HCT116 (cell line): ENCODE measurements around the gene FAM83F. TPM values are rescaled to one million over a fixed set of nuclear protein-coding genes. Genes with fewer than 3 reads are reported as not detected.

Source experiments
- ATAC-seq: fragments of 200-7000 bp; cut with Tn5 transposase; 2 replicates; pipeline ENCODE4 v1.9.1; 2020; ENCODE audit warnings: mild to moderate bottlenecking, moderate library complexity
- BruUV-seq: library from RNA; stranded (reverse); fragments of 400-500 nt; replicated peaks from 2 replicates; lab custom pipeline; 2021; lab: Mats Ljungman, UMichigan
- CTCF ChIA-PET: fragments of 300-600 bp; sonication (Branson Sonifier 250); formaldehyde crosslinking; loops from one replicate; lab custom pipeline; 2021; ENCODE audit warnings: antibody characterized with exemption; lab: Charles Lee
- POLR2A ChIA-PET: fragments of 300-600, 350-600 bp; sonication (Branson Sonifier 250); formaldehyde crosslinking; loops from one replicate; lab custom pipeline; 2021; ENCODE audit warnings: antibody characterized with exemption; lab: Charles Lee
- RAD21 ChIA-PET, 2 experiments: fragments of 300-600 bp; sonication (Branson Sonifier 250); formaldehyde crosslinking; loops; one replicate each; lab custom pipeline; 2023; ENCODE audit warnings: low total read pairs in 2 of 2; ENCODE audit not compliant: uncharacterized antibody in 2 of 2, unreplicated experiment in 2 of 2, low non-redundant PET in 1 of 2; lab: Charles Lee
- DNase-seq: peaks from one replicate; pipeline ENCODE4 v3.0.0-alpha.2; 2010; ENCODE audit warnings: low read depth, low spot score
- H2AFZ ChIP-seq: fragments of 200-600 bp; shearing (Covaris generic), sonication (generic); 2 replicates; pipeline ENCODE4 v1.6.1; 2017; ENCODE audit warnings: low read depth, mixed run types, mixed read lengths, antibody characterized with exemption, low read length; ENCODE audit not compliant: poor library complexity, severe bottlenecking
- H3K27ac ChIP-seq: 2 replicates; pipeline ENCODE4 v1.5.1; 2012; ENCODE audit warnings: low read depth, low read length
- H3K27me3 ChIP-seq: fragments of 200-600 bp; sonication (generic); 2 replicates; pipeline ENCODE4 v1.6.1; 2016; ENCODE audit warnings: mixed run types, low read length, mixed read lengths; ENCODE audit not compliant: insufficient read depth
- H3K36me3 ChIP-seq, 2 experiments: fragments of 200-500 bp in 1 of 2; fragments of 200-600 bp in 1 of 2; sonication (Bioruptor generic) in 1 of 2; sonication (generic) in 1 of 2; 2 replicates each; pipeline versions ENCODE4 v1.5.1 to v1.6.1; 2014 to 2016; ENCODE audit warnings: low read length in 2 of 2, inconsistent platforms in 1 of 2, mixed read lengths in 1 of 2, mixed run types in 1 of 2; ENCODE audit not compliant: insufficient read depth in 2 of 2, control insufficient read depth in 1 of 2
- H3K4me1 ChIP-seq, 2 experiments: fragments of 200-600 bp in 1 of 2; sonication (generic) in 1 of 2; 2 replicates each; pipeline versions ENCODE4 v1.5.1 to v1.6.1; 2012 to 2017; ENCODE audit warnings: low read length in 2 of 2, inconsistent platforms in 1 of 2, mild to moderate bottlenecking in 1 of 2, mixed read lengths in 1 of 2, mixed run types in 1 of 2, moderate library complexity in 1 of 2; ENCODE audit not compliant: insufficient read depth in 2 of 2, control insufficient read depth in 1 of 2
- H3K4me2 ChIP-seq: fragments of 200-600 bp; sonication (generic); 2 replicates; pipeline ENCODE4 v1.6.1; 2017; ENCODE audit warnings: mixed run types, low read length, mixed read lengths
- H3K4me3 ChIP-seq, 2 experiments: fragments of 200-600 bp in 1 of 2; sonication (generic) in 1 of 2; replicated peaks in 1 of 2; 2 replicates each; pipeline ENCODE4 v1.5.1; 2011 to 2016; ENCODE audit warnings: low read length in 2 of 2, control low read depth in 1 of 2, low read depth in 1 of 2, mild to moderate bottlenecking in 1 of 2, mixed read lengths in 1 of 2, mixed run types in 1 of 2
- H3K79me2 ChIP-seq: fragments of 200-600 bp; sonication (generic); 2 replicates; pipeline ENCODE4 v1.6.1; 2017; ENCODE audit warnings: mild to moderate bottlenecking, mixed run types, low read length, moderate library complexity, mixed read lengths; ENCODE audit not compliant: insufficient read depth
- H3K9ac ChIP-seq: fragments of 200-600 bp; sonication (generic); 2 replicates; pipeline ENCODE4 v1.6.1; 2016; ENCODE audit warnings: low read length, mixed read lengths
- H3K9me2 ChIP-seq: fragments of 200-600 bp; sonication (generic), shearing (Covaris generic); 2 replicates; pipeline ENCODE4 v1.6.1; 2017; ENCODE audit warnings: mixed run types, mild to moderate bottlenecking, moderate library complexity; ENCODE audit not compliant: insufficient read depth
- H3K9me3 ChIP-seq, 2 experiments: fragments of 200-500 bp in 1 of 2; fragments of 200-600 bp in 1 of 2; sonication (Bioruptor generic) in 1 of 2; sonication (generic) in 1 of 2; 2 replicates each; pipeline ENCODE4 v1.6.1; 2014 to 2017; ENCODE audit warnings: low read length in 2 of 2, mixed read lengths in 2 of 2, inconsistent platforms in 1 of 2, low read depth in 1 of 2, mild to moderate bottlenecking in 1 of 2, mixed run types in 1 of 2, moderate library complexity in 1 of 2; ENCODE audit not compliant: control insufficient read depth in 1 of 2, insufficient read depth in 1 of 2
- H4K20me1 ChIP-seq: fragments of 200-600 bp; sonication (generic), shearing (Covaris generic); 2 replicates; pipeline ENCODE4 v1.6.1; 2017; ENCODE audit warnings: mixed run types, mild to moderate bottlenecking, moderate library complexity; ENCODE audit not compliant: insufficient read depth
- CBX3 ChIP-seq: IDR thresholded peaks from 2 replicates; pipeline ENCODE4 v1.6.1; 2012; ENCODE audit warnings: low read depth
- CEBPB ChIP-seq: IDR thresholded peaks from 2 replicates; pipeline ENCODE4 v1.6.1; 2012; ENCODE audit warnings: low read depth
- EZH2 ChIP-seq: fragments of 200-600 bp; sonication (generic); IDR thresholded peaks from 2 replicates; pipeline ENCODE4 v1.6.1; 2017; ENCODE audit warnings: antibody characterized with exemption, mixed run types
- FOSL1 ChIP-seq: IDR thresholded peaks from 2 replicates; pipeline ENCODE4 v1.6.1; 2012; ENCODE audit warnings: low read depth
- MAX ChIP-seq: IDR thresholded peaks from 2 replicates; pipeline ENCODE4 v1.6.1; 2012
- POLR2A ChIP-seq: IDR thresholded peaks from 2 replicates; pipeline ENCODE4 v1.7.0; 2011; ENCODE audit warnings: borderline replicate concordance; ENCODE audit not compliant: insufficient read depth, insufficient read length; ENCODE audit errors: extremely low read depth
- SP1 ChIP-seq: IDR thresholded peaks from 2 replicates; pipeline ENCODE4 v1.6.1; 2012; ENCODE audit warnings: low read depth
- TCF7L2 ChIP-seq: IDR thresholded peaks from 2 replicates; pipeline ENCODE4 v1.7.0; 2011; ENCODE audit warnings: borderline replicate concordance, inconsistent platforms; ENCODE audit not compliant: insufficient read depth, insufficient read length; ENCODE audit errors: extremely low read depth
- YY1 ChIP-seq: IDR thresholded peaks from 2 replicates; pipeline ENCODE4 v1.6.1; 2011; ENCODE audit warnings: low read length, low read depth, moderate library complexity, mild to moderate bottlenecking; ENCODE audit not compliant: insufficient replicate concordance; ENCODE audit errors: extremely low read depth
- ZFX ChIP-seq: fragments of 450-650 bp; IDR thresholded peaks from 2 replicates; pipeline ENCODE4 v1.6.1; 2017
- intact Hi-C: fragments of 100-400 bp; cut with micrococcal nuclease; formaldehyde crosslinking; loops from 2 replicates; pipeline ENCODE4 v1.10.0; 2022
- total RNA-seq: library from RNA; stranded (reverse); gene quantifications from one replicate; pipeline ENCODE4 v1.2.1, GENCODE V29; 2021; ENCODE audit not compliant: unreplicated experiment

FAM83F gene
- total RNA-seq, 1 experiment from 2014 or later, result 24.5 TPM

- H3K9ac ChIP-seq, result no peak overlapping the region
- peaks cover 6% of the 10 kb centered on the region in 2 experiments; a peak in 2 of 4 replicates for H3K36me3 ChIP-seq
- no peaks in the 10 kb centered on the region for H3K9me3 ChIP-seq
- RAD21 ChIA-PET, result no interaction called here
- DNase-seq (no peak), ATAC-seq (no peak)
- no peaks in the 10 kb centered on the region for H3K9me2 ChIP-seq
- peaks cover 25 to 44% of the 10 kb centered on the region in 2 experiments for H3K4me1 ChIP-seq
- no peaks in the 10 kb centered on the region for H3K27me3 ChIP-seq
- intact Hi-C loops, result no loop called here
- CTCF ChIA-PET, result no interaction called here
- no TSS peak for BruUV-seq
- POLR2A ChIA-PET, result no interaction called here
- H3K4me3 ChIP-seq, result no peak overlapping the region
- H3K27ac ChIP-seq, result no peak overlapping the region; the same call in 1 of the 2 replicates
- H3K4me2 ChIP-seq, result no peak overlapping the region
- H3K79me2 ChIP-seq, result peaks cover 74% of the 10 kb centered on the region
- no peak for TF ChIP-seq ZFX
- TF ChIP-seq FOSL1, result no peak
- TF ChIP-seq POLR2A, result no peak
- no peak for TF ChIP-seq CBX3
- TF ChIP-seq SP1, result no peak
- no peak for TF ChIP-seq CEBPB
- no peak overlapping the region for H2AFZ ChIP-seq
- no peaks in the 10 kb centered on the region for H4K20me1 ChIP-seq
These were observed 3.4 kb downstream of the FAM83F start for GRCh38 chr22:39997939-39998726.

- no peak overlapping the region for H3K4me2 ChIP-seq
- H3K79me2 ChIP-seq, result peaks cover 83% of the 10 kb centered on the region
- H3K4me3 ChIP-seq, result no peak overlapping the region
- H2AFZ ChIP-seq, result no peak overlapping the region
- intact Hi-C loops, result no loop called here
- TF ChIP-seq TCF7L2, result no peak
- no peak for TF ChIP-seq YY1
- no peak for TF ChIP-seq EZH2
- TF ChIP-seq SP1, result no peak
- TF ChIP-seq MAX, result no peak
- no TSS peak for BruUV-seq
- ChIA-PET CTCF (no interaction called here), RAD21 (no interaction called here), POLR2A (no interaction called here)
- no peaks in the 10 kb centered on the region for H3K27me3 ChIP-seq
- no peak for ATAC-seq
- peaks cover 6% of the 10 kb centered on the region in 2 experiments; a peak in 2 of 4 replicates for H3K36me3 ChIP-seq
- H3K9me2 ChIP-seq, result no peaks in the 10 kb centered on the region
- no peak overlapping the region for H3K27ac ChIP-seq
- H3K9me3 ChIP-seq, result no peaks in the 10 kb centered on the region
- H3K4me1 ChIP-seq, result peaks cover 23 to 38% of the 10 kb centered on the region in 2 experiments
- H4K20me1 ChIP-seq, result no peaks in the 10 kb centered on the region
- H3K9ac ChIP-seq, result no peak overlapping the region
- DNase-seq, result no peak
These were observed 4.5 kb downstream of the FAM83F start for GRCh38 chr22:39999144-39999757.
